GM12878 (cell line): Measurements from ENCODE around the gene CIP2A. TPM values are rescaled to one million over a fixed set of nuclear protein-coding genes. Genes with fewer than 3 reads are reported as not detected.

Experiments
- CBX5 ChIP-seq: sonication (generic); IDR thresholded peaks from 2 replicates; pipeline ENCODE4 v1.6.1; 2016; ENCODE audit warnings: low read depth, moderate library complexity, mild to moderate bottlenecking, inconsistent platforms
- CHD1 ChIP-seq: IDR thresholded peaks from 2 replicates; pipeline ENCODE4 v1.6.1; 2012; ENCODE audit warnings: low read depth, low read length, improper control_type of control experiment
- E2F4 ChIP-seq: IDR thresholded peaks from 2 replicates; pipeline ENCODE4 v1.6.1; 2012; ENCODE audit warnings: low read depth, low read length, improper control_type of control experiment
- E4F1 ChIP-seq: fragments of 450-650 bp; IDR thresholded peaks from 2 replicates; pipeline ENCODE4 v1.6.1; 2018; ENCODE audit warnings: borderline replicate concordance, mild to moderate bottlenecking; ENCODE audit not compliant: partially characterized antibody
- EGR1 ChIP-seq, 2 experiments: IDR thresholded peaks; 1 replicate in 1 of 2; 2 replicates in 1 of 2; pipeline ENCODE4 v1.6.1; 2011 to 2012; ENCODE audit warnings: low read depth in 2 of 2, low read length in 2 of 2, borderline replicate concordance in 1 of 2, mild to moderate bottlenecking in 1 of 2, moderate library complexity in 1 of 2
- KDM1A ChIP-seq: fragments of 200-600 bp; sonication (generic); IDR thresholded peaks from 2 replicates; pipeline ENCODE4 v1.6.1; 2016; ENCODE audit warnings: borderline replicate concordance
- MEF2A ChIP-seq: IDR thresholded peaks from 2 replicates; pipeline ENCODE4 v1.6.1; 2011; ENCODE audit warnings: low read depth, mild to moderate bottlenecking, low read length, moderate library complexity; ENCODE audit not compliant: insufficient read depth
- MLLT1 ChIP-seq: fragments of 450-650 bp; IDR thresholded peaks from 2 replicates; pipeline ENCODE4 v1.6.1; 2016; ENCODE audit warnings: mild to moderate bottlenecking
- MTA3 ChIP-seq: IDR thresholded peaks from 2 replicates; pipeline ENCODE4 v1.6.1; 2012; ENCODE audit warnings: low read length, inconsistent platforms, borderline replicate concordance
- NR2C2 ChIP-seq: IDR thresholded peaks from 2 replicates; pipeline ENCODE4 v1.6.1; 2011; ENCODE audit warnings: borderline replicate concordance, low read depth; ENCODE audit not compliant: control insufficient read depth, insufficient read length
- RAD21 ChIP-seq: IDR thresholded peaks from 2 replicates; pipeline ENCODE4 v1.6.1; 2011; ENCODE audit warnings: mild to moderate bottlenecking, low read depth, low read length, moderate library complexity; ENCODE audit not compliant: insufficient read depth
- RCOR1 ChIP-seq: conservative IDR thresholded peaks from 2 replicates; pipeline ENCODE4 v1.6.1; 2012; ENCODE audit warnings: low read depth, low read length, improper control_type of control experiment
- REST ChIP-seq: IDR thresholded peaks from 2 replicates; pipeline ENCODE4 v1.6.1; 2012; ENCODE audit warnings: mild to moderate bottlenecking, low read depth, low read length
- RUNX3 ChIP-seq: IDR thresholded peaks from 2 replicates; pipeline ENCODE4 v1.6.1; 2012; ENCODE audit warnings: low read length, inconsistent platforms
- SMARCA5 ChIP-seq: fragments of 450-650 bp; IDR thresholded peaks from 2 replicates; pipeline ENCODE4 v1.6.1; 2017; ENCODE audit warnings: mild to moderate bottlenecking
- STAT1 ChIP-seq: fragments of 450-650 bp; conservative IDR thresholded peaks from 2 replicates; pipeline ENCODE4 v1.6.1; 2014; ENCODE audit warnings: antibody characterized with exemption, mild to moderate bottlenecking
- ZNF217 ChIP-seq: fragments of 450-650 bp; IDR thresholded peaks from 2 replicates; pipeline ENCODE4 v1.6.1; 2017; ENCODE audit warnings: antibody characterized with exemption, mild to moderate bottlenecking
- ZNF274 ChIP-seq: IDR thresholded peaks from one replicate; pipeline ENCODE4 v1.8.0; 2011; ENCODE audit not compliant: insufficient read length, insufficient read depth
- ZNF384 ChIP-seq: IDR thresholded peaks from 2 replicates; pipeline ENCODE4 v1.6.1; 2012; ENCODE audit warnings: low read depth, mild to moderate bottlenecking, low read length, improper control_type of control experiment, borderline replicate concordance
- polyA plus RNA-seq, 11 experiments: library from polyadenylated mRNA; depleted of rRNA in 4 of 11; unstranded in 6 of 11; stranded (reverse) in 5 of 11; fragments of >200 nt; fragmentation: Nextera tagmentation in 4 of 11; fragmentation: Illumina TruSeq in 1 of 11; extraction: Ambion mirVana in 4 of 11; extraction: Trizol in 1 of 11; gene quantifications; 1 replicate in 1 of 11; 2 replicates in 10 of 11; pipeline versions ENCODE4 v1.2.1 to v1.2.3, GENCODE V29; 2011 to 2016; ENCODE audit warnings: inconsistent platforms in 2 of 11, missing spikeins in 2 of 11, low read depth in 1 of 11
- total RNA-seq, 4 experiments: library from RNA; depleted of rRNA in 3 of 4; stranded (reverse); fragments of >200 nt in 3 of 4; fragmentation: Illumina TruSeq in 1 of 4; extraction: Trizol in 1 of 4; gene quantifications; 2 replicates each; pipeline versions ENCODE4 v1.2.1 to v1.2.3, GENCODE V29; 2013 to 2021

The CIP2A gene
- total and polyA plus RNA-seq, 10 of the 15 experiments (the other 5 are each of a cell fraction or from before 2014, with no cell fraction given) = 12.5 to 29.7 (median 26.5) TPM

GRCh38 chr3:108589081-108589997, at the start of gene CIP2A, which contains the start of gene DZIP3 (continued):
- TF ChIP-seq RAD21 (no peak), REST (no peak), E4F1 (peak; percentile 55), ZNF217 (no peak), EGR1 (IDR thresholded peaks at IDR 0.05; ENCODE audit: borderline replicate concordance in 1 of 2, low read depth in 2 of 2, low read length in 2 of 2) (peak in 1 of 2 experiments; percentile 63; a peak in 2 of 3 replicates), ZNF384 (peak; percentile 59; the same call in 1 of the 2 replicates), MTA3 (no peak; the same call in 1 of the 2 replicates), RCOR1 (no peak), MLLT1 (peak; percentile 58), SMARCA5 (no peak), MEF2A (no peak), E2F4 (peak; percentile 92), ZNF274 (no peak), STAT1 (no peak), CHD1 (peak; percentile 54; the same call in 1 of the 2 replicates), NR2C2 (no peak), KDM1A (no peak), CBX5 (no peak), RUNX3 (peak; percentile 41)
